Breast epithelium (tissue), 4 donors: Measurements from ENCODE around the gene FFAR1. TPM values are rescaled to one million over a fixed set of nuclear protein-coding genes. Genes with fewer than 3 reads are reported as not detected.

Source experiments
- DNase-seq, 2 donors: peaks; one replicate each; pipeline ENCODE4 v3.0.0-alpha.2; 2019; ENCODE audit warnings: low spot score in 2 of 2
- H3K27ac ChIP-seq, 2 donors: fragments of 200-600 bp; sonication (generic) in 1 of 2; one replicate each; pipeline ENCODE4 v1.5.1; 2016 to 2019; ENCODE audit warnings: mild to moderate bottlenecking in 1 of 2
- H3K27me3 ChIP-seq, 2 donors: fragments of 200-600 bp; sonication (generic) in 1 of 2; one replicate each; pipeline versions ENCODE4 v1.5.1 to v1.6.0; 2017 to 2019; ENCODE audit warnings: control low read depth in 1 of 2, mild to moderate bottlenecking in 1 of 2
- H3K36me3 ChIP-seq: fragments of 200-600 bp; one replicate; pipeline ENCODE4 v1.5.1; 2019
- H3K4me1 ChIP-seq, 2 donors: fragments of 200-600 bp; sonication (generic); one replicate each; pipeline ENCODE4 v1.5.1; 2016 to 2019; ENCODE audit warnings: control low read depth in 1 of 2
- H3K4me3 ChIP-seq, 3 donors: fragments of 200-600 bp; sonication (generic); 1 replicate in 2 of 3; 2 replicates in 1 of 3; pipeline ENCODE4 v1.5.1; 2016 to 2019; ENCODE audit warnings: mild to moderate bottlenecking in 3 of 3, moderate library complexity in 2 of 3
- H3K9me3 ChIP-seq, 2 donors: fragments of 200-600 bp; sonication (generic) in 1 of 2; one replicate each; pipeline ENCODE4 v1.5.1; 2016 to 2019; ENCODE audit warnings: control low read depth in 1 of 2
- CTCF ChIP-seq, 3 donors: fragments of 450-650 bp; IDR thresholded peaks; one replicate each; pipeline ENCODE4 v1.5.1; 2016 to 2017; ENCODE audit warnings: antibody characterized with exemption in 3 of 3, mild to moderate bottlenecking in 3 of 3, moderate library complexity in 3 of 3
- POLR2A ChIP-seq: fragments of 450-650 bp; IDR thresholded peaks from one replicate; pipeline ENCODE4 v1.6.1; 2016; ENCODE audit warnings: antibody characterized with exemption, mild to moderate bottlenecking, moderate library complexity
- POLR2AphosphoS5 ChIP-seq, 3 donors: sonication (generic); formaldehyde crosslinking; IDR thresholded peaks; one replicate each; pipeline ENCODE4 v1.6.1; 2017; ENCODE audit warnings: antibody characterized with exemption in 3 of 3
- intact Hi-C: fragments of 100-400 bp; cut with DNase I; formaldehyde crosslinking; loops from one replicate; pipeline ENCODE4 v1.15.1; 2023; ENCODE audit warnings: low total_unique reads
- total RNA-seq, 3 donors: library from RNA; depleted of rRNA; stranded (reverse); fragments of >200 nt; gene quantifications; one replicate each; pipeline ENCODE4 v1.1.0, GENCODE V29; 2016

FFAR1 gene
- total RNA-seq, 3 donors from 2014 or later, result not detected

- no peaks in the 10 kb centered on the region for H3K9me3 ChIP-seq
- H3K27ac ChIP-seq, result no peak overlapping the region
- TF ChIP-seq POLR2A (no peak), CTCF (IDR thresholded peaks at IDR 0.05) (no peak), POLR2AphosphoS5 (IDR thresholded peaks at IDR 0.05) (no peak)
- no peak overlapping the region for H3K4me3 ChIP-seq
- no peaks in the 10 kb centered on the region for H3K36me3 ChIP-seq
- no peaks in the 10 kb centered on the region for H3K27me3 ChIP-seq
- intact Hi-C loops, result no loop called here
- DNase-seq, result no peak
- H3K4me1 ChIP-seq, result no peaks in the 10 kb centered on the region
Measured at GRCh38 chr19:35341565-35342225, 6.0 kb upstream of the FFAR1 start.

GRCh38 chr19:35342430-35342829 is 5.3 kb upstream of the FFAR1 start:
- Histone ChIP-seq H3K9me3 (no peaks in the 10 kb centered on the region), H3K4me3 (no peak overlapping the region), H3K36me3 (no peaks in the 10 kb centered on the region), H3K4me1 (no peaks in the 10 kb centered on the region), H3K27ac (no peak overlapping the region), H3K27me3 (no peaks in the 10 kb centered on the region)
- TF ChIP-seq CTCF (IDR thresholded peaks at IDR 0.05), result no peak
- no peak for TF ChIP-seq POLR2A
- no peak for TF ChIP-seq POLR2AphosphoS5 (IDR thresholded peaks at IDR 0.05)
- intact Hi-C loops, result no loop called here
- DNase-seq, result no peak

- intact Hi-C loops, result no loop called here
- no peaks in the 10 kb centered on the region for H3K4me1 ChIP-seq
- no peaks in the 10 kb centered on the region for H3K27me3 ChIP-seq
- no peaks in the 10 kb centered on the region for H3K36me3 ChIP-seq
- no peak for TF ChIP-seq POLR2AphosphoS5 (IDR thresholded peaks at IDR 0.05)
- no peak for TF ChIP-seq CTCF (IDR thresholded peaks at IDR 0.05)
- no peak for TF ChIP-seq POLR2A
- no peaks in the 10 kb centered on the region for H3K9me3 ChIP-seq
- no peak overlapping the region for H3K27ac ChIP-seq
- no peak overlapping the region for H3K4me3 ChIP-seq
- peak in 1 of 2 donors; percentile 24 for DNase-seq
Measured at GRCh38 chr19:35344511-35345031, 3.1 kb upstream of the FFAR1 start.

GRCh38 chr19:35345671-35346111 is 2.0 kb upstream of the FFAR1 start:
- H3K27me3 ChIP-seq, result no peaks in the 10 kb centered on the region
- H3K27ac ChIP-seq, result no peak overlapping the region
- H3K4me3 ChIP-seq, result no peak overlapping the region
- no peaks in the 10 kb centered on the region for H3K9me3 ChIP-seq
- H3K36me3 ChIP-seq, result no peaks in the 10 kb centered on the region
- intact Hi-C loops, result no loop called here
- peak in 1 of 2 donors; percentile 20 for DNase-seq
- H3K4me1 ChIP-seq, result no peaks in the 10 kb centered on the region
- no peak for TF ChIP-seq POLR2A
- TF ChIP-seq POLR2AphosphoS5 (IDR thresholded peaks at IDR 0.05), result no peak
- no peak for TF ChIP-seq CTCF (IDR thresholded peaks at IDR 0.05)

- TF ChIP-seq CTCF (IDR thresholded peaks at IDR 0.05), result no peak
- no peak for TF ChIP-seq POLR2A
- H3K27me3 ChIP-seq, result no peaks in the 10 kb centered on the region
- H3K4me3 ChIP-seq, result no peak overlapping the region
- intact Hi-C loops, result no loop called here
- H3K4me1 ChIP-seq, result no peaks in the 10 kb centered on the region
- no peaks in the 10 kb centered on the region for H3K36me3 ChIP-seq
- peak in 1 of 2 donors; percentile 51 for DNase-seq
- no peak overlapping the region for H3K27ac ChIP-seq
- H3K9me3 ChIP-seq, result no peaks in the 10 kb centered on the region
Measured at GRCh38 chr19:35346193-35347052, 1.3 kb upstream of the FFAR1 start.
